Stimulated activated CD4-positive, alpha-beta T cell treated with anti-CD3 and anti-CD28 coated beads, Interleukin-12 subunit alpha, Interleukin-12 subunit beta, amount 100 ng/mL, for 48 hours (primary cell): ENCODE results near the gene MAP3K15.

ENCODE experiments used
- DNase-seq, 3 donors: peaks; one replicate each; pipeline ENCODE4 v3.0.0-alpha.2; 2020; ENCODE audit warnings: low read depth in 2 of 3, low spot score in 1 of 3

MAP3K15 gene

GRCh38 chrX:19392703-19393102 is 122.6 kb downstream of the MAP3K15 start:
- DNase-seq, result no peak

GRCh38 chrX:19392078-19392477 is 123.2 kb downstream of the MAP3K15 start:
- DNase-seq, result no peak

- DNase-seq, result no peak
Measured at GRCh38 chrX:19389227-19389845, 126.0 kb downstream of the MAP3K15 start.

- no peak for DNase-seq
Measured at GRCh38 chrX:19388741-19389140, 126.6 kb downstream of the MAP3K15 start.

GRCh38 chrX:19388064-19388679 is 127.1 kb downstream of the MAP3K15 start:
- no peak for DNase-seq

GRCh38 chrX:19386679-19387078 is 128.6 kb downstream of the MAP3K15 start:
- DNase-seq, result no peak

GRCh38 chrX:19382555-19383145 is 132.7 kb downstream of the MAP3K15 start:
- DNase-seq, result peak; percentile 13 to 44 (median 44)

- DNase-seq, result no peak
Measured at GRCh38 chrX:19381326-19381725, 134.0 kb downstream of the MAP3K15 start.

GRCh38 chrX:19377799-19378198 is 137.5 kb downstream of the MAP3K15 start:
- no peak for DNase-seq

- DNase-seq, result no peak
Measured at GRCh38 chrX:19375546-19375945, 139.8 kb downstream of the MAP3K15 start.

- no peak for DNase-seq
Measured at GRCh38 chrX:19373351-19373891, 141.9 kb downstream of the MAP3K15 start.

GRCh38 chrX:19372547-19373331 is 142.6 kb downstream of the MAP3K15 start:
- DNase-seq, result peak in 1 of 3 donors; percentile 2

- DNase-seq, result peak; percentile 39 to 57 (median 53)
Measured at GRCh38 chrX:19372170-19372546, 143.2 kb downstream of the MAP3K15 start.

GRCh38 chrX:19370061-19370460 is 145.2 kb downstream of the MAP3K15 start:
- DNase-seq, result no peak

- no peak for DNase-seq
Measured at GRCh38 chrX:19368576-19368975, 146.7 kb downstream of the MAP3K15 start.

- no peak for DNase-seq
Measured at GRCh38 chrX:19361701-19362100, 153.6 kb downstream of the MAP3K15 start.

GRCh38 chrX:19360903-19361302 is 154.4 kb downstream of the MAP3K15 start:
- DNase-seq, result no peak

GRCh38 chrX:19358521-19358920 is 156.8 kb downstream of the MAP3K15 start:
- no peak for DNase-seq

GRCh38 chrX:19354625-19355024 is 160.7 kb downstream of the MAP3K15 start:
- no peak for DNase-seq

GRCh38 chrX:19350941-19351384 is 164.3 kb downstream of the MAP3K15 start:
- DNase-seq, result no peak

- no peak for DNase-seq
Measured at GRCh38 chrX:19349264-19349663, 166.0 kb downstream of the MAP3K15 start.

GRCh38 chrX:19347916-19348315 is 167.4 kb downstream of the MAP3K15 start:
- no peak for DNase-seq
